GM19397 (cell line): ENCODE results near the gene SPR.

Experiments used
- ATAC-seq: cut with Tn5 transposase; IDR thresholded peaks from one replicate; pipeline ENCODE4 v1.9.1; 2021; ENCODE audit warnings: mild to moderate bottlenecking, moderate library complexity; ENCODE audit not compliant: unreplicated experiment

Gene SPR

GRCh38 chr2:72915320-72915906 is 28.2 kb downstream of the SPR start:
- no peak for ATAC-seq

GRCh38 chr2:72915907-72916742 is 28.9 kb downstream of the SPR start:
- ATAC-seq: peak; percentile 57

GRCh38 chr2:72916743-72917137 is 29.5 kb downstream of the SPR start:
- peak; percentile 0 for ATAC-seq

- ATAC-seq: peak; percentile 43
Observed at GRCh38 chr2:72917138-72917876, 30.1 kb downstream of the SPR start, which contains the start of gene EMX1. EMX1 (plus strand) TSS chr2:72917519; CDS start chr2:72917853, 334 bp downstream.

GRCh38 chr2:72917877-72918553 is 30.8 kb downstream of the SPR start:
- no peak for ATAC-seq

- no peak for ATAC-seq
Observed at GRCh38 chr2:72919414-72920317, 32.5 kb downstream of the SPR start.

- no peak for ATAC-seq
Observed at GRCh38 chr2:72920318-72921087, 33.3 kb downstream of the SPR start.

- ATAC-seq: no peak
Observed at GRCh38 chr2:72921088-72921851, 34.1 kb downstream of the SPR start.

GRCh38 chr2:72921853-72922252 is 34.6 kb downstream of the SPR start:
- ATAC-seq: no peak

- no peak for ATAC-seq
Observed at GRCh38 chr2:72923833-72924352, 36.7 kb downstream of the SPR start.

GRCh38 chr2:72924353-72925240 is 37.4 kb downstream of the SPR start:
- ATAC-seq: no peak

- no peak for ATAC-seq
Observed at GRCh38 chr2:72925328-72925943, 38.2 kb downstream of the SPR start.

- ATAC-seq: no peak
Observed at GRCh38 chr2:72926368-72926767, 39.2 kb downstream of the SPR start.

GRCh38 chr2:72926811-72927465 is 39.7 kb downstream of the SPR start:
- no peak for ATAC-seq

- no peak for ATAC-seq
Observed at GRCh38 chr2:72927619-72928550, 40.7 kb downstream of the SPR start.
